ENCODE data around the gene STXBP5.
A peak's percentile ranks its signal among the peaks of the same experiment; 100 is the strongest.
"Not testable (repeated sequence)": the region's sequence is repeated elsewhere in the genome, so short reads cannot be mapped to it uniquely, and the experiment has no call there.

Gene STXBP5

GRCh38 chr6:147298461-147298860 lies 94.2 kb downstream of the STXBP5 start:
- no peak for DNase-seq (ENCODE audit: low read depth)

DNA sequence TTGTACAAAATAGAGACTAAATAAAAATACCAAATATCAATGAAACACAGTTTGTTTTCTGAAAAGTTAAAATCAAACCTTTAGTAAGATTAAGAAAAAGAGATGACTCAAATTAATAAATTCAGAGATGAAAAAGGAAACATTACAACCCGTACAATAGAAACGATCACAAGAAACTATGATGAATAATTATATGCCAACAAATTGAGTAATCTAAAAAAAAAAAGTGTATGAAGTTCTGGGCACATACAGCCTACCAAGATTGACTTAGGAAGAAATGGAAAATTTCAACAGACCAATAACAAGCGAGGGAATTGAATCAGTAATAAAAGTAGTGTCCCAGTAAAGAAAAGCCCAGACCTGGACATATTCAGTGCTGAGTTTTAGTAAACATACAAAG lies 94.8 kb downstream of the STXBP5 start:
- DNase-seq (ENCODE audit: low read depth) = no peak

GRCh38 chr6:147301070-147301469 lies 96.9 kb downstream of the STXBP5 start:
- no peak for DNase-seq (ENCODE audit: low read depth)

- DNase-seq (ENCODE audit: low read depth) = no peak
Observed at GRCh38 chr6:147304016-147304415, 99.8 kb downstream of the STXBP5 start.

GRCh38 chr6:147310521-147310920 lies 106.3 kb downstream of the STXBP5 start:
- no peak for DNase-seq (ENCODE audit: low read depth)

DNA sequence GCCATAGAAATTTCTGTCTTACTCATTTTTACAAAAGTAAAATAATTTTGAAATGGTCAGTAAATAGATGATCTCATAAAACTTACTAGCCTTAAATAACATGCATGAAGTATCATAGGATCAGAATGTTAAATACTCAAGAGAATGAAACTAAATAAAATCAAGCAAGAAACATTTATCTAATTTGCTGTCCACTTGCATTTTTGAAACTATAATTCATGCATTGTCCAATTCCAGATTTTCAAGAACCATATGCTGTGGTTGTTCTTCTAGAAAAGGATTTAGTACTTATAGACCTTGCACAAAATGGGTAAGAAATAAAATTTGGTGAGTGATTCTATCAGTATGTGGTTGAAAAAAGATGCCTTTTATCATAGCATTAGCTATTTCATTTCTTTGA lies 107.0 kb downstream of the STXBP5 start:
- DNase-seq (ENCODE audit: low read depth) = peak; percentile 18

DNA sequence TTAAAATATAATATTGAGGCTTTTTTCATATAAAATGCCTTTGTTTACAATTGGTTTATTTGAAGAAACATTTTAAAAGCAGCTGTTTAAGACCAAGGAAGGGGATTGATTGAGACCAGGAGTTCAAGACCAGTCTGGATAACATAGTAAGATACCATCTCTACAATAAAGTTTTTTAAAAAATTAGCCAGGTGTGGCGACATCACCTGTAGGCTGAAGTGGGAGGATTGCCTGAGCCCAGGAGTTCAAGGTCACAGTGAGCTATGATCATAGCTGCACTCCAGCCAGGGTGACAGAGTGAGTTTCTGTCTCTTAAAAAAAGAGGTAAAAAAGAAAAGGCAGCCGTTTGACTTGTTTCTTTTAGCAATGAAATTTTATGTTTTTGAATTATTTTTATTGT lies 117.0 kb downstream of the STXBP5 start:
- DNase-seq (ENCODE audit: low read depth) = no peak

- DNase-seq (ENCODE audit: low read depth) = peak; percentile 41
Observed at GRCh38 chr6:147322299-147323162, 118.3 kb downstream of the STXBP5 start.

- no peak for DNase-seq (ENCODE audit: low read depth)
Observed at GRCh38 chr6:147325557-147325956, 121.3 kb downstream of the STXBP5 start.

- DNase-seq (ENCODE audit: low read depth) = no peak
Observed at GRCh38 chr6:147331401-147331800, 127.2 kb downstream of the STXBP5 start.

- no peak for DNase-seq (ENCODE audit: low read depth)
Observed at GRCh38 chr6:147337921-147338320, 133.7 kb downstream of the STXBP5 start.

- no peak for DNase-seq (ENCODE audit: low read depth)
Observed at GRCh38 chr6:147341486-147341885, 137.3 kb downstream of the STXBP5 start.

DNA sequence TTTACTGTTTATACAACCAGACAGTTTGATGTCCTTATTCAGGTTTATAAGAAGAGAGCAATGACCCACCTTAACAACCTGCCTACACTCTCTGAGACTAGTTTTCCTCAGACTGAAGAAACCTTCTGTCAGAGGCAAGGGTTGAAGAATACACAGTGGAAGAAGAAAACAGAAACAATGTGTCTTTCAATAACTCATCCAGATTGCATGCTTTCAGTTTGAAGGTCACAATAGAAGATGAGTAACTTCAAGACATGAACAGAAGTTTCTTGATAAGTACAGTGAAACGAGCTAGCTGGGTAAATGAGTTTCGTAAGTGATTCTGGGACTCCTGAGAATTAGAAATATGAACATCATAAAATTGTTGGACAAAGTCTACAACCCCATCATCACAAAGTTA lies 141.7 kb downstream of the STXBP5 start:
- DNase-seq (ENCODE audit: low read depth) = no peak

DNA sequence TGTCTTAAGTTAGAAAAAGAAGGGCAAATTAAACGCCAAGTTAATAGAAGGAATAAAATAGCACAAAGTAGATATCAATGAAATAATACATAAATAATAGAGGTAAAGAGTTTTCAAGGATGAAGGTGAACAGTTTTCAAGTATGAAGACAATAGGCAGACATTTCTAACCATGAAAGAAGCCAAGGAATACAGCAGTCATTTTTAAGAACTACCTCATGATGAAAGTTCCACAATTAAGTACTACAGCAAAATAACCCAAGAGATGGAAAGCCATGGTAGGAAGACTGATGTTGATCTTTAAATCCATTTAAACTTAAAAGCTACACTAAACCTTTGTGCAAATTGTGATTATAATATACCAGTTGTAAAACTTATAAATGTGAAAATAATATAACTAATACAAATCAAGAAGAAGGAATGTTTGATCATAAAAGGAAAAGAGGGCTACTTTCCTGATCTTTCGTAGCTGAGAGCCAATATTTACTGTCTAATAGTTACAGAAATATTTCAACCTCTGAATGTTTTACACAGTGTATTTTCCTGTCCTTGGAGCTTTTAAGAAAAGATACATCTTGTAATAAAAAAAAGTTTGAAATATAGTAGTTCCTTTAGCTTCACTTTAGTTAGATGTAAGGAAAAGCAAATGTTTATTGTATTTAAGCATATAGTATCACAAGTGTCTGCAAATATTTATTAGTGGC lies 143.1 kb downstream of the STXBP5 start:
- no peak for DNase-seq (ENCODE audit: low read depth)

GRCh38 chr6:147347882-147348575 lies 143.8 kb downstream of the STXBP5 start:
- DNase-seq (ENCODE audit: low read depth) = no peak

- no peak for DNase-seq (ENCODE audit: low read depth)
Observed at GRCh38 chr6:147361311-147361981, 157.2 kb downstream of the STXBP5 start.

DNA sequence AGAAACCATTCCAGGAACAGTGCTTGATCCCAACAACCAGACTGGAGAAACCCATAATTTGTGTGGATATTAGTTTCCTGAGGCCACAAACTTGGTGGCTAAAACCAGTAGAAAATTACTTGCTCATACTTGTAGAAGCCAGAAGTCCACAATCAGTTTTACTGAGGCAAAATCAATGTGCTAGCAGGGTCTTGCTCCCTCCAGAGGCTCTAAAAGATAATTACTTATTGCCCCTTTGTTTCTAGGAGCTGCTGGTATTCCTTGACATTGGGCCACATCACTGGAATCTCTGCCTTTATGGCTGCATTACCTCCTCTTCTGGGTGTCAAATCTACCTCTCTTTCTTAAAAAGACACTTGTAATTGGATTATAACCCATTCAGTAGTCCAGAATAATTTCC lies 162.1 kb downstream of the STXBP5 start:
- DNase-seq (ENCODE audit: low read depth) = no peak

- no peak for DNase-seq (ENCODE audit: low read depth)
Observed at GRCh38 chr6:147371325-147371724, 167.1 kb downstream of the STXBP5 start.

- no peak for DNase-seq (ENCODE audit: low read depth)
Observed at GRCh38 chr6:147372806-147373205, 168.6 kb downstream of the STXBP5 start.

DNA sequence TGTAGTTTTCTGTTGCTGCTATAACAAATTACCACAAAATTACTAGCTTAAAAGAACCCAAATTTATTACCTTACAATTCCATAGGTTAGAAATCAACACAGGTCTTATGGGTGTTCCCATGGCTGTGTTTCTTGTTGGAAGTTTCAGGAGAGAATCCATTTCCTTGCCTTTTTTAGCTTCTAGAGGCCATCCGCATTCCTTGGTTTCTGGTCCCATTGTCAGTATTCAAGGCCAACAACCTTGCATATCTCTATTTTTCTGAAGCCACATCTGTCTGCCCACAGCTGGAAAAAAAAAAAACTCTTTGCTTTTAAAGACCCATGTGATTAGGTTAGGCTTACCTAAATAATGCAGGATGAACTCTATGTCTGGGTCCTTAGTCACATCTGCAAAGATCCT lies 174.6 kb downstream of the STXBP5 start:
- no peak for DNase-seq (ENCODE audit: low read depth)

GRCh38 chr6:147380841-147381240 lies 176.6 kb downstream of the STXBP5 start:
- DNase-seq (ENCODE audit: low read depth) = not testable (repeated sequence)

DNA sequence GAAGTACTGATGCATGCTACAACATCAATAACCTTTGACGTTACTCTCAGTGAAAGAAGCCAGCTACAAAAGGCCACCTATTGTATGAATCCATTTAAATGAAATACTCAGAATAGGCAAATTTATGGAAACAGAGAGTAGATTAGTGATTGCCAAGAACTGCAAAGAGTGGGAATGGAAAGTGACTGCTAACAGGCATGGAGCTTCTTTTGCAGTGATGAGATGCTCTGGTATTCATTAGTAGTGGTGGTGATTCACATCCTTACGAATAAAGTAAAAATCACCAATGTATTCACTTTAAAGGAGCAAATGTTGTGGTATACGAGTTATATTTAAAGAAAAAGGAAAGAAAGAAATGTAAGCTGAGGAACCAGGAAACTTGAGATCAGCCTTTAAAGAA lies 177.5 kb downstream of the STXBP5 start:
- DNase-seq (ENCODE audit: low read depth) = peak; percentile 22
